IMR-90 (cell line): ENCODE data around the gene NAA30. TPM values are rescaled to one million over a fixed set of nuclear protein-coding genes. Genes with fewer than 3 reads are reported as not detected.

Source experiments
- ATAC-seq: fragments of 200-7000 bp; cut with Tn5 transposase; 2 replicates; pipeline ENCODE4 v1.9.1; 2020; ENCODE audit warnings: low read depth, mild to moderate bottlenecking, moderate library complexity
- BruUV-seq: library from RNA; stranded (reverse); fragments of 400-500 nt; replicated peaks from 2 replicates; lab custom pipeline; 2021; lab: Mats Ljungman, UMichigan
- CTCF ChIA-PET: fragments of 300-600 bp; formaldehyde crosslinking; extraction: SDS; loops from one replicate; lab custom pipeline; 2021; ENCODE audit warnings: antibody characterized with exemption; lab: Yijun Ruan, JAX
- POLR2A ChIA-PET: fragments of 300-600 bp; sonication (Branson Sonifier 250); formaldehyde crosslinking; loops from one replicate; lab custom pipeline; 2022; ENCODE audit warnings: antibody characterized with exemption; ENCODE audit not compliant: unreplicated experiment; lab: Charles Lee
- DNase-seq: peaks from one replicate; pipeline ENCODE4 v3.0.0; 2013
- H2AFZ ChIP-seq: replicated peaks from 2 replicates; pipeline ENCODE3; 2013; ENCODE audit warnings: low read length, mild to moderate bottlenecking; ENCODE audit not compliant: poor library complexity
- H2AK5ac ChIP-seq: 2 replicates; pipeline ENCODE4 v1.6.1; 2013; ENCODE audit warnings: low read depth, low read length, inconsistent platforms
- H2AK9ac ChIP-seq: replicated peaks from 2 replicates; pipeline ENCODE3; 2013; ENCODE audit warnings: mild to moderate bottlenecking, low read depth, low read length, moderate library complexity; ENCODE audit not compliant: poor library complexity
- H2BK120ac ChIP-seq: 2 replicates; pipeline ENCODE4 v1.6.1; 2013; ENCODE audit warnings: low read depth, low read length, inconsistent platforms
- H2BK15ac ChIP-seq: 3 replicates; pipeline ENCODE4 v1.6.1; 2013; ENCODE audit warnings: low read depth, low read length, inconsistent platforms
- H2BK20ac ChIP-seq: 2 replicates; pipeline ENCODE4 v1.6.1; 2013; ENCODE audit warnings: low read depth, mild to moderate bottlenecking, inconsistent platforms, low read length, moderate library complexity
- H2BK5ac ChIP-seq: 2 replicates; pipeline ENCODE4 v1.6.1; 2013; ENCODE audit warnings: mild to moderate bottlenecking, low read depth, low read length, inconsistent platforms; ENCODE audit not compliant: poor library complexity, severe bottlenecking
- H3K14ac ChIP-seq: replicated peaks from 2 replicates; pipeline ENCODE4 v1.6.1; 2013; ENCODE audit warnings: low read depth, low read length, inconsistent platforms
- H3K18ac ChIP-seq: 2 replicates; pipeline ENCODE4 v1.6.1; 2013; ENCODE audit warnings: low read depth, low read length, control low read depth
- H3K23ac ChIP-seq: 2 replicates; pipeline ENCODE4 v1.6.1; 2013; ENCODE audit warnings: low read depth, low read length, inconsistent platforms
- H3K27ac ChIP-seq: 2 replicates; pipeline ENCODE4 v1.5.1; 2013; ENCODE audit warnings: mild to moderate bottlenecking, control low read depth, low read length; ENCODE audit not compliant: insufficient read depth
- H3K27me3 ChIP-seq: 2 replicates; pipeline ENCODE4 v1.6.1; 2013; ENCODE audit warnings: low read length; ENCODE audit not compliant: control insufficient read depth, insufficient read depth
- H3K36me3 ChIP-seq: 2 replicates; pipeline ENCODE4 v1.6.1; 2013; ENCODE audit warnings: low read length, mixed read lengths; ENCODE audit not compliant: control insufficient read depth, insufficient read depth
- H3K4ac ChIP-seq: 2 replicates; pipeline ENCODE4 v1.6.1; 2013; ENCODE audit warnings: low read depth, low read length, inconsistent platforms
- H3K4me1 ChIP-seq: 2 replicates; pipeline ENCODE4 v1.6.1; 2013; ENCODE audit warnings: low read length, mixed read lengths; ENCODE audit not compliant: control insufficient read depth, insufficient read depth
- H3K4me2 ChIP-seq: 2 replicates; pipeline ENCODE4 v1.6.1; 2013; ENCODE audit warnings: low read depth, mild to moderate bottlenecking, control low read depth, low read length, moderate library complexity
- H3K4me3 ChIP-seq: 2 replicates; pipeline ENCODE4 v1.5.1; 2013; ENCODE audit warnings: low read depth, mild to moderate bottlenecking, control low read depth, low read length, moderate library complexity; ENCODE audit not compliant: insufficient read depth
- H3K56ac ChIP-seq: 2 replicates; pipeline ENCODE4 v1.6.1; 2013; ENCODE audit warnings: low read length, inconsistent platforms; ENCODE audit not compliant: insufficient read depth; ENCODE audit errors: extremely low read depth
- H3K79me1 ChIP-seq, 2 experiments: 2 replicates each; pipeline ENCODE4 v1.6.1; 2013; ENCODE audit warnings: low read length in 2 of 2, inconsistent platforms in 1 of 2, low read depth in 1 of 2
- H3K9ac ChIP-seq: 2 replicates; pipeline ENCODE4 v1.6.1; 2013; ENCODE audit warnings: low read depth, low read length, control low read depth
- H3K9me1 ChIP-seq: 2 replicates; pipeline ENCODE4 v1.6.1; 2013; ENCODE audit warnings: low read length, inconsistent platforms; ENCODE audit not compliant: insufficient read depth
- H3K9me3 ChIP-seq: 2 replicates; pipeline ENCODE4 v1.6.1; 2013; ENCODE audit warnings: low read length; ENCODE audit not compliant: control insufficient read depth, insufficient read depth
- H4K20me1 ChIP-seq: 2 replicates; pipeline ENCODE4 v1.6.1; 2013; ENCODE audit warnings: low read length, inconsistent platforms; ENCODE audit not compliant: insufficient read depth
- H4K5ac ChIP-seq: 2 replicates; pipeline ENCODE4 v1.6.1; 2013; ENCODE audit warnings: mild to moderate bottlenecking, low read depth, low read length, control low read depth
- H4K8ac ChIP-seq, 2 experiments: 2 replicates each; pipeline ENCODE4 v1.6.1; 2013; ENCODE audit warnings: low read depth in 2 of 2, low read length in 2 of 2, control low read depth in 1 of 2, inconsistent platforms in 1 of 2
- H4K91ac ChIP-seq: 2 replicates; pipeline ENCODE4 v1.6.1; 2013; ENCODE audit warnings: low read depth, low read length, inconsistent platforms; ENCODE audit not compliant: insufficient read depth
- CEBPB ChIP-seq: IDR thresholded peaks from 2 replicates; pipeline ENCODE4 v1.6.1; 2012; ENCODE audit warnings: low read depth, low read length, improper control_type of control experiment
- CHD1 ChIP-seq: IDR thresholded peaks from 2 replicates; pipeline ENCODE4 v1.6.1; 2012; ENCODE audit warnings: low read depth, low read length, improper control_type of control experiment
- MAFK ChIP-seq: IDR thresholded peaks from 2 replicates; pipeline ENCODE4 v1.6.1; 2012; ENCODE audit warnings: low read depth, low read length, improper control_type of control experiment
- MAZ ChIP-seq: IDR thresholded peaks from 2 replicates; pipeline ENCODE4 v1.6.1; 2012; ENCODE audit warnings: low read depth, mild to moderate bottlenecking, low read length, improper control_type of control experiment, moderate library complexity, borderline replicate concordance
- POLR2A ChIP-seq: IDR thresholded peaks from 2 replicates; pipeline ENCODE4 v1.6.1; 2012; ENCODE audit warnings: mild to moderate bottlenecking, low read depth, low read length
- RCOR1 ChIP-seq: IDR thresholded peaks from 2 replicates; pipeline ENCODE4 v1.6.1; 2012; ENCODE audit warnings: mild to moderate bottlenecking, low read length, improper control_type of control experiment; ENCODE audit not compliant: insufficient replicate concordance
- RFX5 ChIP-seq: IDR thresholded peaks from 2 replicates; pipeline ENCODE4 v1.8.0; 2012; ENCODE audit warnings: low read depth, mild to moderate bottlenecking, low read length, moderate library complexity
- SMC3 ChIP-seq: fragments of 150-350 bp; IDR thresholded peaks from 2 replicates; pipeline ENCODE4 v1.6.1; 2016; ENCODE audit warnings: low read depth, mild to moderate bottlenecking, antibody characterized with exemption, low read length, moderate library complexity
- WGBS, 2 experiments: methylation state at CpG; one replicate each; pipeline versions ENCODE4 v1.1.5 to v1.1.7; 2013; ENCODE audit warnings: missing lambda C conversion rate in 2 of 2; ENCODE audit not compliant: insufficient read length in 1 of 2; ENCODE audit errors: extremely low coverage in 2 of 2; 5-methylcytosine and 5-hydroxymethylcytosine counted together
- dilution Hi-C: fragments of 300-500 bp; cut with HindIII; formaldehyde crosslinking; loops from one replicate; pipeline ENCODE4 v1.14.3; 2018; ENCODE audit warnings: low sequenced_read_pairs; ENCODE audit not compliant: unreplicated experiment
- in situ Hi-C: fragments of 300-500 bp; cut with MboI; formaldehyde crosslinking; loops from 3 replicates; pipeline ENCODE4 v1.14.3; 2019; ENCODE audit warnings: low sequenced_read_pairs, inconsistent platforms, mixed read lengths
- intact Hi-C: fragments of 100-400 bp; cut with micrococcal nuclease; formaldehyde crosslinking; loops from 2 replicates; pipeline ENCODE4 v1.10.0; 2022
- polyA plus RNA-seq, 3 experiments: library from polyadenylated mRNA; depleted of rRNA; stranded (reverse); fragments of >200 nt; gene quantifications; 2 replicates each; pipeline ENCODE4 v1.2.3, GENCODE V29; 2012; ENCODE audit warnings: low replicate concordance in 1 of 3
- total RNA-seq: library from RNA; depleted of rRNA; stranded (reverse); fragments of >200 nt; gene quantifications from 2 replicates; pipeline ENCODE4 v1.2.3, GENCODE V29; 2012
- TF ChIP-seq, protein P1 (sequence below): fragments of 150-350 bp; IDR thresholded peaks from 2 replicates; pipeline ENCODE4 v1.6.1; 2017; ENCODE audit warnings: mild to moderate bottlenecking, antibody characterized with exemption, low read length, low read depth

The NAA30 gene
- total and polyA plus RNA-seq, 2 of the 4 experiments (the other 2 are of a cell fraction) = 5.8 to 24.4 TPM

DNA sequence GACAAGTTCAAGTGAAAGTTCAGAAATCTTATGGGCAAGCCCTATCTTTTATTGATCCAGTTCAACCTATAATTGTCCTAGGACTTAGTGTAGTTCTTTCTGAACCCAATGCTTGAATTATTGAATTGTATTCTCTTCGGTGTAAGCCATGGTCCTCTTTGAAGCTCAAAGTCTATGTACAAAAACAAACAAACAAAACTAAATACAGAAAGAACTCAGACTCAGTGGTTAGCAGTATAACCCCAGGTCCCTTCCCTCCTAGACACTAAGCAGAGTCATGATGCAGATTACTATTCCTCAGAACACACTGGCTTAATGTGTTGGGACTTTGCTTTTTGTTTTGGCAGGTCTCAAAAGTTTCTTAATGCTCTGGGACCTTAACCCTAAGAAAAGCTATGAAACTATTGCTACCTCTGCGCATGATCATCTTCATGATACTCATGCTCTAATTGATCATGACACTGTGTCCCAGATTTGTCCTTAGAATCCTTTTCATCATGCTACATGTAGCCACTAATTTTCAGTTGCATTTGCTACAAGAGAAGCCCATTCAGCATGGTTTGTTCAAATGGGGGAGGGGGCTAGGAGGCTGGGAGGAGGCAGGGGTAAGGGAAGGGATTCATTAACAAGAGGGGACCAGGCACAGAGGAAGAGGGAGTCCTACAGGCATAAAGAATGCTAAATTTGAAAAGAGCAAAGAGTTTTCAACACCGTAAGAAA is 35.1 kb upstream of the NAA30 start:
- TF ChIP-seq MAFK = no peak
- TF ChIP-seq RFX5 = no peak
- no peak for TF ChIP-seq SMC3
- no peak for TF ChIP-seq POLR2A
- TF ChIP-seq, protein P1, sequence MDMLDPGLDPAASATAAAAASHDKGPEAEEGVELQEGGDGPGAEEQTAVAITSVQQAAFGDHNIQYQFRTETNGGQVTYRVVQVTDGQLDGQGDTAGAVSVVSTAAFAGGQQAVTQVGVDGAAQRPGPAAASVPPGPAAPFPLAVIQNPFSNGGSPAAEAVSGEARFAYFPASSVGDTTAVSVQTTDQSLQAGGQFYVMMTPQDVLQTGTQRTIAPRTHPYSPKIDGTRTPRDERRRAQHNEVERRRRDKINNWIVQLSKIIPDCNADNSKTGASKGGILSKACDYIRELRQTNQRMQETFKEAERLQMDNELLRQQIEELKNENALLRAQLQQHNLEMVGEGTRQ = no peak
- TF ChIP-seq RCOR1 = no peak
- TF ChIP-seq CHD1 = no peak
- no peak for TF ChIP-seq MAZ
- no peak for TF ChIP-seq CEBPB
- dilution Hi-C loops (no loop called here), intact Hi-C loops (no loop called here), in situ Hi-C loops (no loop called here)
- H3K4me3 ChIP-seq = no peak overlapping the region
- H3K18ac ChIP-seq = no peak overlapping the region
- no peak overlapping the region for H3K56ac ChIP-seq
- no peak overlapping the region for H2AK5ac ChIP-seq
- POLR2A ChIA-PET = no interaction called here
- H3K9me1 ChIP-seq = no peaks in the 10 kb centered on the region
- peaks cover 10% of the 10 kb centered on the region for H3K27me3 ChIP-seq
- H3K27ac ChIP-seq = no peak overlapping the region
- no peak overlapping the region for H3K14ac ChIP-seq
- no peaks in the 10 kb centered on the region for H3K79me1 ChIP-seq
- no peak overlapping the region for H4K5ac ChIP-seq
- no peaks in the 10 kb centered on the region for H4K20me1 ChIP-seq
- H2BK5ac ChIP-seq = no peak overlapping the region
- H3K4ac ChIP-seq = no peak overlapping the region
- ATAC-seq (no peak), DNase-seq (no peak)
- CTCF ChIA-PET = no interaction called here
- H2AFZ ChIP-seq = no peak overlapping the region
- H3K23ac ChIP-seq = no peak overlapping the region
- H4K91ac ChIP-seq = no peak overlapping the region
- H3K9ac ChIP-seq = no peak overlapping the region
- no CpG with 5 or more reads among the region's 3 CpGs for WGBS, 2 experiments
- H4K8ac ChIP-seq = no peak overlapping the region
- no peak overlapping the region for H3K4me2 ChIP-seq
- BruUV-seq = no TSS peak
- no peak overlapping the region for H2BK120ac ChIP-seq
- H3K9me3 ChIP-seq = no peaks in the 10 kb centered on the region
- no peak overlapping the region for H2BK20ac ChIP-seq
- no peak overlapping the region for H2BK15ac ChIP-seq
- no peak overlapping the region for H2AK9ac ChIP-seq
- H3K4me1 ChIP-seq = no peaks in the 10 kb centered on the region
- no peaks in the 10 kb centered on the region for H3K36me3 ChIP-seq
